B cell (primary cell): ENCODE data around the gene RRP12. TPM values are rescaled to one million over a fixed set of nuclear protein-coding genes. Genes with fewer than 3 reads are reported as not detected.

Experiments
- ATAC-seq: fragments of 200-7000 bp; cut with Tn5 transposase; one replicate; pipeline ENCODE4 v1.10.0; 2021; ENCODE audit warnings: low read depth, mild to moderate bottlenecking, moderate number of reproducible peaks, moderate library complexity
- CTCF ChIA-PET: fragments of 350-600 bp; sonication (Branson Sonifier 250); formaldehyde crosslinking; loops from one replicate; lab custom pipeline; 2021; ENCODE audit warnings: antibody characterized with exemption, inconsistent platforms; lab: Charles Lee
- POLR2A ChIA-PET: fragments of 350-600 bp; sonication (Branson Sonifier 250); formaldehyde crosslinking; loops from one replicate; lab custom pipeline; 2021; ENCODE audit warnings: antibody characterized with exemption; lab: Charles Lee
- DNase-seq: peaks from one replicate; pipeline ENCODE4 v3.0.0; 2013
- H2AFZ ChIP-seq: 2 replicates; pipeline ENCODE4 v1.6.1; 2012; ENCODE audit warnings: mild to moderate bottlenecking, low read depth, low read length; ENCODE audit not compliant: insufficient read depth, poor library complexity, severe bottlenecking
- H3K27ac ChIP-seq, 2 donors: 1 replicate in 1 of 2; 2 replicates in 1 of 2; pipeline ENCODE4 v1.5.1; 2012 to 2013; ENCODE audit warnings: low read length in 2 of 2, mild to moderate bottlenecking in 2 of 2, moderate library complexity in 1 of 2
- H3K27me3 ChIP-seq, 4 experiments: fragments of 200-600 bp in 1 of 4; sonication (generic) in 1 of 4; replicated peaks in 1 of 4; 1 replicate in 2 of 4; 2 replicates in 2 of 4; pipeline versions ENCODE4 v1.6.1 to v1.7.0; 2013 to 2016; ENCODE audit warnings: low read length in 3 of 4, mild to moderate bottlenecking in 2 of 4, mixed read lengths in 1 of 4, moderate library complexity in 1 of 4; ENCODE audit not compliant: insufficient read depth in 4 of 4, control insufficient read depth in 3 of 4; ENCODE audit errors: control extremely low read depth in 1 of 4
- H3K36me3 ChIP-seq, 2 experiments: replicated peaks in 1 of 2; 1 replicate in 1 of 2; 2 replicates in 1 of 2; pipeline versions ENCODE4 v1.6.1 to v1.7.1; 2013; ENCODE audit warnings: low read length in 1 of 2; ENCODE audit not compliant: insufficient read depth in 2 of 2, control insufficient read depth in 1 of 2; ENCODE audit errors: control extremely low read depth in 1 of 2, extremely low read depth in 1 of 2
- H3K4me1 ChIP-seq, 2 donors: fragments of 200-600 bp in 1 of 2; sonication (generic) in 1 of 2; 1 replicate in 1 of 2; 2 replicates in 1 of 2; pipeline versions ENCODE4 v1.5.1 to v1.6.1; 2013 to 2017; ENCODE audit warnings: low read length in 2 of 2; ENCODE audit not compliant: control insufficient read depth in 2 of 2, insufficient read depth in 2 of 2
- H3K4me2 ChIP-seq: replicated peaks from 2 replicates; pipeline ENCODE3; 2012; ENCODE audit warnings: mild to moderate bottlenecking, low read depth, low read length; ENCODE audit not compliant: poor library complexity, severe bottlenecking
- H3K4me3 ChIP-seq, 5 experiments: fragments of 200-600 bp in 1 of 5; sonication (generic) in 1 of 5; 1 replicate in 3 of 5; 2 replicates in 2 of 5; pipeline versions ENCODE4 v1.5.1 to v1.7.0; 2011 to 2016; ENCODE audit warnings: low read length in 4 of 5, mild to moderate bottlenecking in 4 of 5, low read depth in 2 of 5, control low read depth in 1 of 5, moderate library complexity in 1 of 5; ENCODE audit not compliant: insufficient read depth in 1 of 5; ENCODE audit errors: control extremely low read depth in 1 of 5, extremely low read depth in 1 of 5
- H3K79me2 ChIP-seq: fragments of 200-600 bp; sonication (generic); one replicate; pipeline ENCODE4 v1.6.0; 2016; ENCODE audit warnings: low read length; ENCODE audit not compliant: control insufficient read depth, insufficient read depth
- H3K9ac ChIP-seq: fragments of 200-600 bp; sonication (generic); 2 replicates; pipeline ENCODE4 v1.6.1; 2017; ENCODE audit warnings: mild to moderate bottlenecking, low read length, moderate library complexity
- H3K9me3 ChIP-seq, 3 donors: one replicate each; pipeline versions ENCODE4 v1.6.1 to v1.7.1; 2013; ENCODE audit warnings: low read length in 2 of 3; ENCODE audit not compliant: control insufficient read depth in 2 of 3, insufficient read depth in 1 of 3; ENCODE audit errors: control extremely low read depth in 1 of 3
- H4K20me1 ChIP-seq: 2 replicates; pipeline ENCODE4 v1.6.0; 2012; ENCODE audit warnings: mild to moderate bottlenecking, low read length; ENCODE audit not compliant: insufficient read depth, control insufficient read depth, poor library complexity, severe bottlenecking
- H3K27ac Mint-ChIP-seq: one replicate; pipeline ENCODE4 v1.8.0; 2021; ENCODE audit warnings: mixed read lengths
- H3K27me3 Mint-ChIP-seq: one replicate; pipeline ENCODE4 v1.8.0; 2021; ENCODE audit warnings: mixed read lengths
- H3K4me1 Mint-ChIP-seq: one replicate; pipeline ENCODE4 v1.8.0; 2021; ENCODE audit warnings: mixed read lengths
- H3K4me3 Mint-ChIP-seq: one replicate; pipeline ENCODE4 v1.8.0; 2021; ENCODE audit warnings: mixed read lengths
- H3K9me3 Mint-ChIP-seq: one replicate; pipeline ENCODE4 v1.8.0; 2022; ENCODE audit warnings: mixed read lengths; ENCODE audit not compliant: insufficient read depth
- CTCF ChIP-seq: fragments of 200-600 bp; IDR thresholded peaks from one replicate; pipeline ENCODE4 v1.8.0; 2022; ENCODE audit warnings: antibody characterized with exemption, mild to moderate bottlenecking
- EZH2 ChIP-seq: IDR thresholded peaks from 2 replicates; pipeline ENCODE4 v1.6.1; 2012; ENCODE audit warnings: borderline replicate concordance, low read depth, mild to moderate bottlenecking, moderate library complexity, low read length; ENCODE audit not compliant: insufficient read depth, poor library complexity, severe bottlenecking
- WGBS: methylation state at CpG from one replicate; pipeline ENCODE4 v1.1.5; 2013; ENCODE audit warnings: missing lambda C conversion rate; ENCODE audit not compliant: insufficient coverage; 5-methylcytosine and 5-hydroxymethylcytosine counted together
- intact Hi-C: fragments of 100-400 bp; cut with micrococcal nuclease; formaldehyde crosslinking; loops from one replicate; pipeline ENCODE4 v1.10.0; 2022
- polyA plus RNA-seq: library from polyadenylated mRNA; depleted of rRNA; stranded (reverse); fragments of >200 nt; gene quantifications from 2 replicates; pipeline ENCODE4 v1.2.3, GENCODE V29; 2012
- total RNA-seq, 2 donors: library from RNA; stranded (reverse); fragments of 120-200 nt in 1 of 2; gene quantifications; 1 replicate in 1 of 2; 2 replicates in 1 of 2; pipeline versions ENCODE4 v1.2.3 to v1.2.4, GENCODE V29; 2013 to 2022

The RRP12 gene
- total and polyA plus RNA-seq, 2 donors (not counting 1 experiment from before 2014, with no cell fraction given) = 19.3 to 35.7 TPM

- H3K4me1 ChIP-seq = no peaks in the 10 kb centered on the region
- no peak overlapping the region for H2AFZ ChIP-seq
- WGBS = 100% methylated on average over 1 of the region's 1 CpG
- no peaks in the 10 kb centered on the region for H3K9me3 ChIP-seq
- Mint-ChIP-seq H3K27ac (no peak overlapping the region), H3K4me3 (no peak overlapping the region), H3K4me1 (no peaks in the 10 kb centered on the region), H3K27me3 (no peaks in the 10 kb centered on the region), H3K9me3 (no peaks in the 10 kb centered on the region)
- no peaks in the 10 kb centered on the region for H3K27me3 ChIP-seq
- H3K79me2 ChIP-seq = peaks cover 5% of the 10 kb centered on the region
- no peak overlapping the region for H3K4me2 ChIP-seq
- no peak overlapping the region for H3K27ac ChIP-seq
- H3K4me3 ChIP-seq = no peak overlapping the region
- ATAC-seq (no peak), DNase-seq (no peak)
- no peak for TF ChIP-seq CTCF
- no peak for TF ChIP-seq EZH2
- H3K9ac ChIP-seq = no peak overlapping the region
- no peaks in the 10 kb centered on the region for H4K20me1 ChIP-seq
- CTCF ChIA-PET = interaction anchor here (1.0 kb wide), 1 partner anchor 28 kb away, joined by 3 read pairs; no protein-coding TSS in a partner anchor
- POLR2A ChIA-PET = no interaction called here
- H3K36me3 ChIP-seq = peaks cover 10 to 66% of the 10 kb centered on the region in 2 experiments
- intact Hi-C loops = no loop called here
These were observed 33.4 kb upstream of the RRP12 start for GRCh38 chr10:97434557-97434956.

- peaks cover 10 to 66% of the 10 kb centered on the region in 2 experiments for H3K36me3 ChIP-seq
- Mint-ChIP-seq H3K9me3 (no peaks in the 10 kb centered on the region), H3K27me3 (no peaks in the 10 kb centered on the region), H3K4me3 (no peak overlapping the region), H3K4me1 (peaks cover 4% of the 10 kb centered on the region), H3K27ac (no peak overlapping the region)
- TF ChIP-seq EZH2 (no peak), CTCF (no peak)
- no peaks in the 10 kb centered on the region for H4K20me1 ChIP-seq
- peaks cover 10% of the 10 kb centered on the region for H3K79me2 ChIP-seq
- H3K4me2 ChIP-seq = no peak overlapping the region
- ChIA-PET CTCF (interaction anchor here (1.0 kb wide), 1 partner anchor 28 kb away, joined by 3 read pairs; no protein-coding TSS in a partner anchor), POLR2A (no interaction called here)
- no peaks in the 10 kb centered on the region for H3K4me1 ChIP-seq
- H3K9me3 ChIP-seq = no peaks in the 10 kb centered on the region
- no peak overlapping the region for H2AFZ ChIP-seq
- ATAC-seq (no peak), DNase-seq (no peak)
- no peak overlapping the region for H3K4me3 ChIP-seq
- intact Hi-C loops = no loop called here
- no peak overlapping the region for H3K27ac ChIP-seq
- H3K9ac ChIP-seq = no peak overlapping the region
- H3K27me3 ChIP-seq = no peaks in the 10 kb centered on the region
These were observed 32.9 kb upstream of the RRP12 start for GRCh38 chr10:97434055-97434454.
